ENCODE data around the gene GHR.

DNA sequence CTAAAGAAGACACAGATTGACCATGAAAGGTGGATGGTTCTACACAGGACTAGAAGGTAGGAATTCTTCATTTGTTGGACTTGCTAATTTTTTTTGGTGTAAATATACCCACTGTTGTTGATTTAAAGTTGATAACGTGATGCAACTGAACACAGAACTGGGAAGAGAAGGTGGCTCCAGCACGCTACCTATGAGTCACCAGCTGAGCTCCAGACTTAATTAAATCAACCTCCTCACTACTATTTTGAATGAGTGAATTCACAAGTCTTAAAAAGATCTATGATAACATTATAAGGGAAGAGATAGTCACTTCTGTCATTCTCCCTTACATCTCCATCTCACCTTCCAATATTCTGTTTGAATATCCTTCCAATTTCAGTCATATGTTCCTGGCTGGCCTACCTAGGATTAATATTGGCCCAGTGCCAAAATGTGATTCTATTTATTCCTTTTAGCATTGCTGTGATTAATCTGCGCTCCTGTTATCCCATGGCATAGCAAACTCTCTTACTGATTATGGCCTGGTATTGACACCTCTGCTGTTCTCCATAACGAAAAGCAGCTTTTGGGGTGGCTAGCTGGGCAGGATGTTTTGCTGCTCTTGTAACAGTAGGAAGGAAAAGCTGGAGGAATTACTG is 197.5 kb downstream of the GHR start:
- TF ChIP-seq TCF4 (CRISPR knock-in tag; IDR thresholded peaks at IDR 0.05; ENCODE audit: borderline replicate concordance), result no peak
- TF ChIP-seq, protein P1, sequence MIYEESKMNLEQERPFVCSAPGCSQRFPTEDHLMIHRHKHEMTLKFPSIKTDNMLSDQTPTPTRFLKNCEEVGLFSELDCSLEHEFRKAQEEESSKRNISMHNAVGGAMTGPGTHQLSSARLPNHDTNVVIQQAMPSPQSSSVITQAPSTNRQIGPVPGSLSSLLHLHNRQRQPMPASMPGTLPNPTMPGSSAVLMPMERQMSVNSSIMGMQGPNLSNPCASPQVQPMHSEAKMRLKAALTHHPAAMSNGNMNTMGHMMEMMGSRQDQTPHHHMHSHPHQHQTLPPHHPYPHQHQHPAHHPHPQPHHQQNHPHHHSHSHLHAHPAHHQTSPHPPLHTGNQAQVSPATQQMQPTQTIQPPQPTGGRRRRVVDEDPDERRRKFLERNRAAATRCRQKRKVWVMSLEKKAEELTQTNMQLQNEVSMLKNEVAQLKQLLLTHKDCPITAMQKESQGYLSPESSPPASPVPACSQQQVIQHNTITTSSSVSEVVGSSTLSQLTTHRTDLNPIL (CRISPR knock-in tag; IDR thresholded peaks at IDR 0.05; ENCODE audit: low read depth), result no peak
- TF ChIP-seq TSHZ2 (CRISPR knock-in tag; IDR thresholded peaks at IDR 0.05), result no peak
- no peak for TF ChIP-seq BACH2 (CRISPR knock-in tag; IDR thresholded peaks at IDR 0.05; ENCODE audit: borderline replicate concordance)
- TF ChIP-seq TOX (CRISPR knock-in tag; IDR thresholded peaks at IDR 0.05; ENCODE audit: borderline replicate concordance), result no peak
- TF ChIP-seq, protein P2, sequence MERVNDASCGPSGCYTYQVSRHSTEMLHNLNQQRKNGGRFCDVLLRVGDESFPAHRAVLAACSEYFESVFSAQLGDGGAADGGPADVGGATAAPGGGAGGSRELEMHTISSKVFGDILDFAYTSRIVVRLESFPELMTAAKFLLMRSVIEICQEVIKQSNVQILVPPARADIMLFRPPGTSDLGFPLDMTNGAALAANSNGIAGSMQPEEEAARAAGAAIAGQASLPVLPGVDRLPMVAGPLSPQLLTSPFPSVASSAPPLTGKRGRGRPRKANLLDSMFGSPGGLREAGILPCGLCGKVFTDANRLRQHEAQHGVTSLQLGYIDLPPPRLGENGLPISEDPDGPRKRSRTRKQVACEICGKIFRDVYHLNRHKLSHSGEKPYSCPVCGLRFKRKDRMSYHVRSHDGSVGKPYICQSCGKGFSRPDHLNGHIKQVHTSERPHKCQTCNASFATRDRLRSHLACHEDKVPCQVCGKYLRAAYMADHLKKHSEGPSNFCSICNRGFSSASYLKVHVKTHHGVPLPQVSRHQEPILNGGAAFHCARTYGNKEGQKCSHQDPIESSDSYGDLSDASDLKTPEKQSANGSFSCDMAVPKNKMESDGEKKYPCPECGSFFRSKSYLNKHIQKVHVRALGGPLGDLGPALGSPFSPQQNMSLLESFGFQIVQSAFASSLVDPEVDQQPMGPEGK (CRISPR knock-in tag; IDR thresholded peaks at IDR 0.05; ENCODE audit: borderline replicate concordance), result no peak
